Cardiac septum (tissue), 1 donor: ENCODE data around the gene ANTXR2. TPM values are rescaled to one million over a fixed set of nuclear protein-coding genes. Genes with fewer than 3 reads are reported as not detected.
"Not testable (repeated sequence)": the region's sequence is repeated elsewhere in the genome, so short reads cannot be mapped to it uniquely, and the experiment has no call there.

Experiments used
- DNase-seq: peaks from one replicate; pipeline ENCODE4 v3.0.0-alpha.2; 2020; ENCODE audit warnings: low spot score
- intact Hi-C: fragments of 100-400 bp; cut with DNase I; formaldehyde crosslinking; loops from one replicate; pipeline ENCODE4 v1.14.0; 2022
- total RNA-seq: library from RNA; stranded (reverse); fragmentation: NEBNext Ultra II Directional; extraction: Animal tissue kit (Norgen Biotek cat#: 25700); gene quantifications from one replicate; pipeline ENCODE4 v1.2.1, GENCODE V29; 2021
- donor health status: DM: no; HTN: no; CAD: no.

ANTXR2 gene
- total RNA-seq, 1 donor from 2014 or later = 54.6 TPM

DNA sequence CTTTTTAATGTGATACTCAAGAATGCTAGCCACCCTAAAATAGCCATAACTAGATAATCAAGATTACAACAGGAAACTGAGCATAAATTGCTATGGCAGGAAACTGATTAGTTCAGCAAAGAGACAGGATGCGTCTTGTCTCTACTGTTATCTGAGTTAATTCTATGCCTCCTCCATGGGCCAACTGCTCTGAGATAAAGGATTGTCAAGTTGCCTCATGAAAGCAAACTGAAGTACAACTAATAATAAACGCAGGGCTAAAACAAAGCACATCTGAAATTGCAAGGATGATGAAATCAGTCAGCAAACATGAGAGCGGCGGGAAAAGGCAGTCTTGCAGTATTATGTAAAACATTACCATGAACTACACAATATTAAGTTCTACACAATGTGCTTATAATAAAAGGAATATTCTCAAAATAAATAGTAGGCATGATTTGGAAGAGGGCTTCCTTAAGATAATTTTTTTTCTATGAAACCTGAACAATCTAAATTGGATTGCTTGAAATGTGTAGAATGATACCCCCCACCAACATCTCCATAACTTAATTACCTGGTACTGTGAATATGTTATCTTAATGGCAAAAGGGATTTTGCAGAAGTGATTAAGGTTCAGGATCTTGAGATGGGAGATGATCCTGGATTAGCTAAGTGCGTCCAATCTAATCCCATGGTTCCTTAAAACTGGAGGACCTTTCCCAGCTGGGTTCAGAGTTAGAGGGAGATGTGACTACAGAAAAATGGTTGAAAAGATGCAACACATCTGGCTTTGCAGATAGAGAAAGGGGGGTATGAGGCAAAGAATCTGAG is 65.9 kb downstream of the ANTXR2 start:
- intact Hi-C loops = no loop called here
- DNase-seq = no peak

DNA sequence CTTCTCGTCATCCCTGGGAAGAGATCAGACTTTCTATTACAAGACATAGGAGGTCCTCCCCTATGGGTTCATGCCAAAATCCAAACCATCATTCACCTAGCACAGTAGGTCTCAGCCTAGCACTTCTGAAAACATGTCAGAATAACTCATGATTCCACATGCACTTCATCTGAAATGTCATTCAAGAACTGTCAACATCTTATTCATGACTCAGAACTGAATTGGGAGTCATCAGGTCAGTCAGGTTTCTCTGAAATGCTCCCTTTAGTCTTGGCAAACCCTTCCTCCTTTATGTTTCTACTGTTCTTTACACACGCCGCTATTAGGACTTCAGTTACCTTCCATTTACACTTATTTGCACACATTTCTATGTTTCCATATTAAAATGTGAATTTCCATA is 67.2 kb downstream of the ANTXR2 start:
- DNase-seq = no peak
- intact Hi-C loops = no loop called here

DNA sequence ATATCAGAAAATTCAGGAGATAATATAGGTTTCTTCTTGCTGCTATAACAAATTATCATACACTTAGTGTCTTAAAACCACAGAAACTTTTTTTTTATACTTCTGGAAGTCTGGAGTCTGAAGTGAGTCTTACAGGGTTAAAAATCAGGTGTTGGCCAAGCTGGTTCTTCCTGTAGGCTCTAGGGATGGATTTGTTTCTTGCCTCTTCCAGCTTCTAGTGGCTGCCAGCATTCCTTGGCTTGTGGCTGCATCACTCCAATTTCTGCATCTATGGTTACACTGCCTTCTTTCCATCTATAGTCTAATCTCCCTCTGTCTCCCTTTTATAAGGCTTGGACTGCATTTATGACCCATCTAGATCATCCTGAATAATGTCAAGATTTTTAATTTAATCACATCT is 68.7 kb downstream of the ANTXR2 start:
- intact Hi-C loops = no loop called here
- DNase-seq = no peak

DNA sequence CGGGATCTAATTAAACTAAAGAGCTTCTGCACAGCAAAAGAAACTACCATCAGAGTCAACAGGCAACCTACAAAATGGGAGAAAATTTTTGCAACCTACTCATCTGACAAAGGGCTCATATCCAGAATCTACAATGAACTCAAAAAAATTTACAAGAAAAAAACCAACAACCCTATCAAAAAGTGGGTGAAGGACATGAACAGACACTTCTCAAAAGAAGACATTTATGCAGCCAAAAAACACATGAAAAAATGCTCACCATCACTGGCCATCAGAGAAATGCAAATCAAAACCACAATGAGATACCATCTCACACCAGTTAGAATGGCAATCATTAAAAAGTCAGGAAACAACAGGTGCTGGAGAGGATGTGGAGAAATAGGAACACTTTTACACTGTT is 70.5 kb downstream of the ANTXR2 start:
- DNase-seq, intact Hi-C loops: not testable (repeated sequence)

DNA sequence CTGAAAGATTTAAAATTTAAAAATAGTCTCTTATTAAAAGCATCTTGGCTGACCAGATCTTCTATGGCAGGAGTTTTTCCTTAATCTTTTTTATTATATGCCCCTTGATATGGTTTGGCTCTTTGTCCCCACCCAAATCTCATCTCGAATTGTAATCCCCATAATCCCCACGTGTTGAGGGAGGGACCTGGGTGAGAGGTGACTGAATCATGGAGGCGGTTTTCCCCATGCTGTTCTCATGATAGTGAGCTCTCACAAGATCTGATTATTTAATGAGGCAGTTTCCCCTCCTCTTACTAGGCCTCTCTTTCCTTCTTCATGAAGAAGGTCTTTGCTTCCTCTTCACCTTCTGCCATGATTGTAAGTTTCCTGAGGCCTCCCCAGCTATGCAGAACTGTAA is 74.0 kb downstream of the ANTXR2 start:
- intact Hi-C loops, DNase-seq: not testable (repeated sequence)

DNA sequence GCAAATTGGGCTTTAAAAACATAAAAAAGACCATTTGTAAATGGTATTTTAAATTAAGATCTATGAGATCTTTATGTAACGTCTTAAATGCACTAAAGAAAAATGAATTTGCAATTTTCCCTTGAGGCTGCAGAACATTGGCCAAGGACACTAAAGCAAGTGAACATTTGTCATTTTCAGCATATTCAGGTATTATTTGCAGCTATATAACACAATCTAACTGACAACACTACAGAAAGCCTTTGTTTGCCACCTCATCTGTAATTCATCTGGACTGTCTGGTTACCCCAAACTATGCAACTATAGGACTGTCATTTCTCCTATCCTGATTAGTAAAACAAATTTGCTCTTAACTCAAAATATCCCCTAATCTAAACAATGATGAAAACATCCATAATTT is 74.8 kb downstream of the ANTXR2 start:
- DNase-seq = no peak
- intact Hi-C loops = no loop called here

DNA sequence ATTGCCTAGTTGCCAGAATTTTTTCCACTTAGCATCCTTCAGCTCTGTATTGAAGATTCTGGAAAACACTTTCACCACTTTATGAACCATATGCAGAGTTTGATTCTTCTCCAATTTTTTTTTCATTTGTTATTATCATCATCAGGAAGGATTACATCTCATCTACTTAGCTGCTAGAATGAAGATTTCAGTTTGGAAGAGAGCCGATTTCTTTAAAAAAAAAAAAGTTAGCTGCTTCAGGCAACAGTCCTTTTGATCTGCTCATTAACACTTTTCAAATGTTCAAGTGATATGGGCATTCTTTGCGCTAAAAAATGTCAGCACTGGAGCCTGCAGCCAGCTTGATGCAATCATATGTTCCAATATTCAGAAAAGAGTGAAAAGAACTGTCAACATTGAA is 76.2 kb downstream of the ANTXR2 start:
- intact Hi-C loops = no loop called here
- DNase-seq = no peak

DNA sequence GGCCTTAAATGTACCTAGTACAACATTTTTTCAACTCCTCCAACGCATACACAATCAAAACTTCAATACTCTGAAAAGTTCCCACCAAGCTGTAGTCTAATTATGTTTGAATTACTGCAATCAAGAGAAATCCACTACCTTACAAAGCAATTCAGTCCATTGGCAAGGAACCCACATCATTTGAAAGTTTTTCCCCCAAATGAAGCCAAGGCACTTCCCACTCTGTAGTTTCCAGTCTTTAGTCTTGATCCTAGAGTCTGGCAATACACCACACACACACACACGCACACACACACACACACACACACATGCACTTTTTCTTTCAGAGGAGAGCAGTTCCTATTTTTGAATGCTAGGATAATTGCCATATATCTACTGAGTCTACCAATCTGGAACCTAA is 79.6 kb downstream of the ANTXR2 start:
- no peak for DNase-seq
- intact Hi-C loops = no loop called here

DNA sequence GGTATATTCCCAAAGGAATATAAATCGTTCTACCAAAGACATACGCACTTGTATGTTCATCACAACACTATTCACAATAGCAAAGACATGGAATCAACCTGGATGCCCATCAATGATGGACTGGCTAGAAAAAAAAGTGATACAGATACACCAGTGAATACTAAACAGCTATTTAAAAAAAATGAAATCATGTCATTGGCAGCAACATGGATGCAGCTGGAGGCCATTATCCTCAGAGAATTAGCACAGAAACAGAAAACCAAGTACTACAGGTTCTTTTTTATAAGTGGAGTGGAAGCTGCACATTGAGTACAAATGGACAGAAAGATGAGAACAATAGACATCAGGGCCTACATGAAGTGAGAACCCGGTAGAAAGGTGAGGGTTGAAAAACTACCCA is 81.4 kb downstream of the ANTXR2 start:
- DNase-seq = no peak
- intact Hi-C loops = no loop called here

DNA sequence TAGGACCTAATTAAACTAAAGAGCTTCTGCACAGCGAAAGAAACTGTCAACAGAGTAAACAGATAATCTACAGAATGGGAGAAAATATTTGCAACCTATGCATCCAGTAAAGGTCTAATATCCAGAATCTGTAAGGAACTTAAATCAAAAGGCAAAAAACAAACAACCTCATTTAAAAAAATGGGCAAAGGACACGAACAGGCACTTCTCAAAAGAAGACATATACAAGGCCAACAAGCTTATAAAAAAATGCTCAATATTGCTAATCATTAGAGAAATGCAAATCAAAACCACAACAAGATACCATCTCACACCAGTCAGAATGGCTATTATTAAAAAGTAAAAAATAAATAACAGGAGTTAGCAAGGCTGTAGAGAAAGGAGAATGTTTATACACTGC is 81.9 kb downstream of the ANTXR2 start:
- intact Hi-C loops, DNase-seq: not testable (repeated sequence)

DNA sequence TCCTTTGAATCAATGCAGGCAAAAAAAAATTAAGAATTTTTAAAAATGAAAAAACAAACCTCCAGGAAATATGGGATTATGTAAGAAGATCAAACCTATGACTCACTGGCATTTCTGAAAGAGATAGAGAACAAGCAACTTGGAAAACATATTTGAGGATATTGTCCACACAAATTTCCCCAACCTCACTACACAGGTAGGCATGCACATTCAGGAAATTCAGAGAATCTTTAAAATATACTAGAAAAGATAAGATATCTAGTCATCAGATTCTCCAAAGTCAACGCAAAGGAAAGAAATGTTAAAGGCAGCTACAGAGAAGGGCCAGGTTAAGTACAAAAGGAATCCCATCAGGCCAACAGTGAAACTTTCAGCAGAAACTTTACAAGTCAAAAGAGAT is 85.6 kb downstream of the ANTXR2 start:
- DNase-seq = no peak

DNA sequence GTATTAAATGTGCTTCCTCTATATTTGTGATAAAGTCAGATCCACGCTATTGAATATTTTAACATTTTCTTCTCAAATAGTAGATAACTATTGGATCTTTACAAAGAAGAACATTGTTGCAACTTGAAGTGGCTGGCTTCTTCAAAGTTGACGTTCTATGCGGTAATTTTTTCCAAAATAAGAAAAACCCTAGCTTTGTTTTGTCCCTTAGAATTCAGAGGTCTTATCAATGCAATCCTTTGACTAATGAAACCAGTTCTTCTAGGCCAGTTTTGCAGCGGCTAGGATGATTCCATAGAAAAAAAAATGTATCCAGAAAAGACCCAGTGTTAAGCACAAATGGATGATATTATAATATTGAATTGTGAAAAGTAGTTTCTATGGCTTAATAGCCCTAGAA is 89.6 kb downstream of the ANTXR2 start:
- intact Hi-C loops = no loop called here
- DNase-seq = no peak

More for the DNA sequence above, 85.6 kb downstream of the ANTXR2 start:
- intact Hi-C loops = no loop called here

DNA sequence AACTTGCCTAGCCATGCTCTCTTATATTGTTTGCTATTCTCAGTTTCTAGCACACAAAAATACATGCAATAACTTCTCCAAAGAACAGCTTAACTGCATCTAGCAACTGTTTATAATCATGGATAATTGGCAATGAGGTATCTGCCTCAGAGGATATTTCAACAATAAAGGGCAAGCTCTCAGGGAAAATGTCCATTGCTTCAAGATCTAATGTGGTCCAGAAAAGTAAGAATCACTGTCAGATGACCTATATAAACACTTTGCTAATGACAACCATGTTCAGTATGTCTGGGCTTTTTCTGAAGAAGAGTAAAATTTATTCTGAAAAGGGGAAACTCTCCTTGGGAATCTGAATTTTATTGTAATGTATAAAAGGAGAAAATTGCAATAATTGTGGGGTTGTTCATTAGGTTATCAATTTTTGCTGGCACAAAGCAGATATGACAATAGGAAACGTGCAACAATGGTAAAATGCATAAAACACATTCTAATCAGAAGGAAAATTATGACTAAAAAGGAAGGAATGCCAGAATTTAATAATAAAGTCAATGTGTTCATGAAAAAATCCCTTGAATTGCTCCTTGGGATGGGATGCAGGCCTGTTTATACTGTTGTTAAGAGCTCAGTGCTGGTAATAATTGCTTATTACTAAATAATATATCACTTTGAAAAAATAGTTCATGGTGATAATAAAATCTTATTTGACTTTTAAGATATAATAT is 90.3 kb downstream of the ANTXR2 start:
- DNase-seq = no peak
- intact Hi-C loops = no loop called here

DNA sequence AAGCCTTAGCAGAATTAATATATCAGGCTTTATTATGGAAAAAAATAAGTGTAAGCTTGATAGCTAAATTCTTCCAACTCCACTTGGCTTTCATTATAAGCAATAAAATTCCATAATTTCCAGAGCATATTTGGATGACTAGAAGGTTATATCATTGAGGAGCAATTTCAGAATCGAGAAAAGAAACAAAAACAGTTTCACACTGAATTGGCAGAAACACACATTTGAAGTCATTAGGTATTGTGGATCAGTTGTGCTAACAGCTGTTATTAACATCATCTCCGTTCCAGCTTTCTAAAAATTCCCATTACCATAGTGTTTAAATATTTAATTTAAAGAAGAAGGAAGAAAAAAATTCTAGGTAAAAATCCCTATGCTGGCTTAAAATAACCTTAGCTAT is 92.6 kb downstream of the ANTXR2 start:
- DNase-seq = no peak
- intact Hi-C loops = no loop called here

DNA sequence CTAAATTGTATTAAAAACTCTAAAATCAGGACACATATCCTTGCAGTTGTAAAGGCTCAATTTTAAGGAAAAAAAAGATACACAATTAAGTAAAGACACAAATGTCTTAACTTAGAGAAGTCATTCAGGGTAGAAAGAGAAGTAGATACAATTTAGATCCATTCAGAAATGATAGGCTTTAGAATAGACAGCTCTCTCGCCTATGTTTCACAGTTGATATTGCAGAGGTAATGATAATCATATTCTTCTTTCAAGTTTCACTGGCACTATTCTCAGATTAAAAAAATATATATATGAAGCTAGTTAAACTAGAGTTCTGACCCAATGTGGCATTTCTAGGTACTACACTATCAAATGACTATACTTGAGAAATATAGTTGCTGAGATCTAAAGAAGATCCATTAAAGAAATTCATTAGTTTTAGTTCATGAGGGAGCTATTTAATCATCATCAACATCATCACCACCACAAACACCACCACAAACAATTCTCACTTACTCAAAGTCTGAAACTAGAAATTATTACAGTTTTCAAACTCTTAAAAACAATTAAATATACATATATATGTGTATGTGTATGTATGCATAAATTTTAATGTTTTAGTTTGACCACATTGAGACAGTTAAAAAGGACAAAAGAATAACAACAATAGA is 93.1 kb downstream of the ANTXR2 start:
- intact Hi-C loops = no loop called here
- no peak for DNase-seq

DNA sequence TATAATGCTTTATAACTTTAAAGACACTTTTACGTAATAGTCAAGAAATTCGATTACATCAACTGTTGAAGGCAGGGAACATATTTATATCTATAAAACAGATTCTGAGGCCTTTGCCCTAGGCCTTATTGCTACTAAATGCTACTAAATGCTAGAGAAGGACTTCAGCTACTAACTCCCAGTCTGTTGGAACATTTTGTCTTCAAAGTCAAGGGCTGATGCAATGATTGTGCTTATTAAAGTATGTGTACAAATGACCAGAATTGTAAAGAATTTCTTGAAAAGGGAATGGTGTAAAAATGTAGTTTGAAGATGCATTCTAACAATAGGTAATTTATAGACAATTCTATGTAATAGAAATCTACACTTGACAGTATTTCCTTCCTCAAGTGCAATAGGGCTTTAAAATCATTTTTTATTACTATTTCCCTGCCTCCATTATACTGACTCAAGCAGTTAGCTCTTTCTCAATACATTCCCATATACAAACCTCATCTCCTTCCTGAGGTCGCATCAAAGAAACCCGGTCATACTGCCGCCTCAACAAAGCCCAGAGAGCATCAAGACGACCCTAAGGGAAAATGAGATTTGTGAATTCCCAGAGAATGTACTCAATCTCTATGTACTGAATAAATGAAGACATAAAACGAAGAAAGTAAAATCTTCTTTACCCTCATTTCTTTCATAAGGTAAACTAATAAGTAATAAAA is 95.7 kb downstream of the ANTXR2 start:
- intact Hi-C loops = no loop called here
- DNase-seq = no peak

DNA sequence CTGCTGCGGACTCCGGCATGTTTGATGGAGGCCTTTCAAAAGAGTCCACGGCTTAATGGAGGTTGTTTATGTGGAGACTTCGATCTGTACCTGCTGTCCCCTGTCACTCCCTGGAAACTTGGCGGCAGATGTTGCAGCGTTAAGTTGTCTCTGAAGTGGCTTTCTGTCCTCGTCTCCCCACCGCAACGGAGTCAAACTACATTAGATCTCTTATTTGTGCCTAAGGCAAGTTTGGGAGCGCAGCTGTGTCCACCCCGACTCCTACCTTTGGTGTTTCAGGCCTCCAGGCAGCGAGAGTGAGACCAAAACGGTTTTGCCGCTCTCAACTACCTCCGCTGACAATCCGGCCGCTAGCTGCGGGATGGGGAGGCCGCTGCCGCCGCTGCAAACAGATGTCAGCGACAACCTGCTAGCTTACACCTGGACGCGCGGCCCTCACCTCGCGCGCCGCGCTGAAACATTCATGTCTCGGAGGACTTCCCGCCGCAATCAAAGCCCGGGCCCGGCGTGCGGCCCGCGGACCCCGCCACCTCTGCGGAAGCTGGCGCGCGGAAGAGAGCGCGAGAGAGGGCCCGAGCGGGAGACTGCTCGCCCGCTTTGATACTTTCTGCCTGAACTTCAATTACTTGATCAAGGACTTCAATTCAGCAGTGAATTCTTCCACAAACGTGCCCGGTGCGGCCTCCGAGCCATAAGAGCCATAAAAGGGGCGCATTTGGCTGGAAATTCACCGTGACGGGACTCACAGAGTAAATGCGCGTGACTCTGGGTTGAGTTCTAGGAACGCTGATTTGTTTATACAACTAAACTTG is 108.4 kb downstream of the ANTXR2 start:
- intact Hi-C loops = no loop called here
- peak; percentile 72 for DNase-seq

DNA sequence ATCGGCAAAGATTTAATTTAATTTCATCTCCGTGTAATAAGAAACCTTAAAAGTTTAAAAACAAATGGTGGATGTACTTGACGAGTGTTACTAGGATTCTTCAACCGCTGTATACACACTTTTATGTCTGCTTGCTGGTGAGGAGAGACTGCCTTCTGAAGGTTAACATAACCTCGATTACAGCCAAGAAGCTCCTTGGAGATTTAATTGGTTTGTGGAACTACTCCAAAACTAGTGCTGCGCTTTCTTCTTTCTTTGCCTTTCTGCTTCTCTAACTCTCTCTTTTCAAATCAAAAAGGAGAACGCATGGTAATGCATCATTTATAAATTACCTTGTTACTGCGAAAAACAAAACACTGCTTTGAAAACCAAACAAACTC is 109.0 kb downstream of the ANTXR2 start:
- intact Hi-C loops = no loop called here
- DNase-seq = no peak

DNA sequence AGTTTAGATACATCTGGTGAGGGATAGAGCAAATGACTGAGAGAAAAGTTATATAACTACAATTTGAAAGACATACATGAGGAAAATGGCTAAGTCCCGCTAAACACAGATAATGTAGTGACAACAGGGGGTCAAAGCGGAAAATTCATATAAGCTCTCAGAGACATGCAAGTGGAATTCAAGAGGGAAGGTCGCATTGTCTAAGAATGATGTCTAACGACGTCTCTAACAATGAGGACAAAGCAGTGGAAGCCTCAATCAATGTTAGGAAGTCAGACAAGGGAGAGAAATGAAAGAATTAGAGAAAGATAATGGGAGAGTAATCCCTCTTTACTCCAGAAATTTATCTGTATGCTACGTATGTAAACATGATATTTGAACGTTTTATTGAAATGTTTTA is 113.4 kb downstream of the ANTXR2 start:
- intact Hi-C loops = no loop called here
- no peak for DNase-seq
